ENCODE measurements around the gene ITGAD.

- TF ChIP-seq, protein P1, sequence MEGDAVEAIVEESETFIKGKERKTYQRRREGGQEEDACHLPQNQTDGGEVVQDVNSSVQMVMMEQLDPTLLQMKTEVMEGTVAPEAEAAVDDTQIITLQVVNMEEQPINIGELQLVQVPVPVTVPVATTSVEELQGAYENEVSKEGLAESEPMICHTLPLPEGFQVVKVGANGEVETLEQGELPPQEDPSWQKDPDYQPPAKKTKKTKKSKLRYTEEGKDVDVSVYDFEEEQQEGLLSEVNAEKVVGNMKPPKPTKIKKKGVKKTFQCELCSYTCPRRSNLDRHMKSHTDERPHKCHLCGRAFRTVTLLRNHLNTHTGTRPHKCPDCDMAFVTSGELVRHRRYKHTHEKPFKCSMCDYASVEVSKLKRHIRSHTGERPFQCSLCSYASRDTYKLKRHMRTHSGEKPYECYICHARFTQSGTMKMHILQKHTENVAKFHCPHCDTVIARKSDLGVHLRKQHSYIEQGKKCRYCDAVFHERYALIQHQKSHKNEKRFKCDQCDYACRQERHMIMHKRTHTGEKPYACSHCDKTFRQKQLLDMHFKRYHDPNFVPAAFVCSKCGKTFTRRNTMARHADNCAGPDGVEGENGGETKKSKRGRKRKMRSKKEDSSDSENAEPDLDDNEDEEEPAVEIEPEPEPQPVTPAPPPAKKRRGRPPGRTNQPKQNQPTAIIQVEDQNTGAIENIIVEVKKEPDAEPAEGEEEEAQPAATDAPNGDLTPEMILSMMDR (IDR thresholded peaks at IDR 0.05; ENCODE audit: insufficient read depth, low read depth, low read length): no peak
- TF ChIP-seq EZH2 (IDR thresholded peaks at IDR 0.05; ENCODE audit: insufficient read depth, low read length): no peak
Measured at GRCh38 chr16:31377210-31377903, 15.8 kb upstream of the ITGAD start.

All from astrocyte (in vitro differentiated cells and primary cell).